ENCODE results near the gene ASXL3.

Gene ASXL3

DNA sequence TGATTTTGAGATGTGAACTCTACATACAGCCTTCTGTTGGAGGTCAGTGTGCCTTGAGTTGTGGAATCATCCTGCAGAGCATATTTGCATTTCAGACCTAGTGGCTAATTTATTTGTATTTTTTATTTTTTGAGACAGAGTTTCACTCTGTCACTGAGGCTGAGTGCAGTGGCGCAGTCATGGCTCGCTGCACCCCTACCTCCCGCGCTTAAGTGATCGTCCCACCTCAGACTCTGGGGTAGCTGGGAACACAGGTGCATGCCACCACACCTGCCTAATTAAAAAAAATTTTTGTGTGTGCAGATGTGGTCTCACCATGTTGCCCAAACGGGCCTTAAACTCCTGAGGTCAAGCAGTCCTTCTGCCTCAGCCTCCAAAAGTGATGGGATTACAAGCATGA is 104.4 kb downstream of the ASXL3 start:
- Histone ChIP-seq H2BK120ac (ENCODE audit: insufficient read depth, low read length, poor library complexity) (no peak overlapping the region), H4K12ac (ENCODE audit: low read depth, low read length) (no peak overlapping the region), H3K27me3 (ENCODE audit: insufficient read depth, low read length) (no peaks in the 10 kb centered on the region), H3K23ac (ENCODE audit: low read length) (no peak overlapping the region), H2AK5ac (ENCODE audit: low read length) (no peak overlapping the region), H3K18ac (ENCODE audit: low read length) (no peak overlapping the region), H4K91ac (ENCODE audit: low read depth, low read length) (no peak overlapping the region), H3K4me1 (ENCODE audit: control insufficient read depth in 1 of 2, insufficient read depth in 2 of 2, low read length in 2 of 2) (peaks cover 0 to 1% of the 10 kb centered on the region in 2 experiments), H3K4me3 (ENCODE audit: low read depth, low read length) (no peak overlapping the region), H2AFZ (ENCODE audit: insufficient read depth, low read length, poor library complexity) (no peak overlapping the region), H3K79me2 (ENCODE audit: control insufficient read depth, insufficient read depth, low read length, poor library complexity) (no peaks in the 10 kb centered on the region), H3K36me3 (ENCODE audit: control insufficient read depth in 1 of 2, insufficient read depth in 2 of 2, low read length in 2 of 2) (no peaks in the 10 kb centered on the region), H4K8ac (ENCODE audit: low read depth, low read length) (no peak overlapping the region), H3K4ac (ENCODE audit: low read depth, low read length) (no peak overlapping the region), H3K9ac (ENCODE audit: low read length) (no peak overlapping the region), H3K79me1 (ENCODE audit: low read length) (no peaks in the 10 kb centered on the region), H3K14ac (ENCODE audit: low read length) (no peak overlapping the region), H2BK12ac (ENCODE audit: low read length) (no peak overlapping the region), H3K9me3 (ENCODE audit: insufficient read depth, low read depth, low read length) (no peaks in the 10 kb centered on the region), H3K27ac (ENCODE audit: low read depth, low read length) (no peak overlapping the region), H2BK5ac (ENCODE audit: low read depth, low read length, poor library complexity) (no peak overlapping the region), H3K4me2 (ENCODE audit: low read length) (no peak overlapping the region)
- WGBS (ENCODE audit: extremely low coverage, insufficient coverage, insufficient read length): no CpG with 5 or more reads among the region's 6 CpGs
- DNase-seq: no peak

GRCh38 chr18:33694593-33694992 is 116.6 kb downstream of the ASXL3 start:
- Histone ChIP-seq H3K79me1 (ENCODE audit: low read length) (no peaks in the 10 kb centered on the region), H2BK120ac (ENCODE audit: insufficient read depth, low read length, poor library complexity) (no peak overlapping the region), H3K4me1 (ENCODE audit: control insufficient read depth in 1 of 2, insufficient read depth in 2 of 2, low read length in 2 of 2) (no peaks in the 10 kb centered on the region), H4K91ac (ENCODE audit: low read depth, low read length) (no peak overlapping the region), H3K9me3 (ENCODE audit: insufficient read depth, low read depth, low read length) (no peaks in the 10 kb centered on the region), H3K79me2 (ENCODE audit: control insufficient read depth, insufficient read depth, low read length, poor library complexity) (no peaks in the 10 kb centered on the region), H2BK5ac (ENCODE audit: low read depth, low read length, poor library complexity) (no peak overlapping the region), H3K23ac (ENCODE audit: low read length) (no peak overlapping the region), H2AFZ (ENCODE audit: insufficient read depth, low read length, poor library complexity) (no peak overlapping the region), H4K8ac (ENCODE audit: low read depth, low read length) (no peak overlapping the region), H3K27me3 (ENCODE audit: insufficient read depth, low read length) (no peaks in the 10 kb centered on the region), H3K4ac (ENCODE audit: low read depth, low read length) (no peak overlapping the region), H3K4me3 (ENCODE audit: low read depth, low read length) (no peak overlapping the region), H3K4me2 (ENCODE audit: low read length) (no peak overlapping the region), H3K27ac (ENCODE audit: low read depth, low read length) (no peak overlapping the region), H2AK5ac (ENCODE audit: low read length) (no peak overlapping the region), H3K9ac (ENCODE audit: low read length) (no peak overlapping the region), H2BK12ac (ENCODE audit: low read length) (no peak overlapping the region), H3K18ac (ENCODE audit: low read length) (no peak overlapping the region), H4K12ac (ENCODE audit: low read depth, low read length) (no peak overlapping the region), H3K36me3 (ENCODE audit: control insufficient read depth in 1 of 2, insufficient read depth in 2 of 2, low read length in 2 of 2) (peaks cover 0 to 6% of the 10 kb centered on the region in 2 experiments), H3K14ac (ENCODE audit: low read length) (no peak overlapping the region)
- DNase-seq: no peak
- no CpG with 5 or more reads among the region's 2 CpGs for WGBS (ENCODE audit: extremely low coverage, insufficient coverage, insufficient read length)

GRCh38 chr18:33696332-33697162 is 118.5 kb downstream of the ASXL3 start:
- Histone ChIP-seq H4K91ac (ENCODE audit: low read depth, low read length) (no peak overlapping the region), H3K36me3 (ENCODE audit: control insufficient read depth in 1 of 2, insufficient read depth in 2 of 2, low read length in 2 of 2) (no peaks in the 10 kb centered on the region), H2AK5ac (ENCODE audit: low read length) (no peak overlapping the region), H3K79me2 (ENCODE audit: control insufficient read depth, insufficient read depth, low read length, poor library complexity) (no peaks in the 10 kb centered on the region), H3K9ac (ENCODE audit: low read length) (no peak overlapping the region), H3K27me3 (ENCODE audit: insufficient read depth, low read length) (no peaks in the 10 kb centered on the region), H3K27ac (ENCODE audit: low read depth, low read length) (no peak overlapping the region), H3K4me3 (ENCODE audit: low read depth, low read length) (no peak overlapping the region), H3K4me2 (ENCODE audit: low read length) (no peak overlapping the region), H2BK5ac (ENCODE audit: low read depth, low read length, poor library complexity) (no peak overlapping the region), H3K23ac (ENCODE audit: low read length) (no peak overlapping the region), H4K12ac (ENCODE audit: low read depth, low read length) (no peak overlapping the region), H2AFZ (ENCODE audit: insufficient read depth, low read length, poor library complexity) (no peak overlapping the region), H3K79me1 (ENCODE audit: low read length) (no peaks in the 10 kb centered on the region), H3K18ac (ENCODE audit: low read length) (no peak overlapping the region), H2BK12ac (ENCODE audit: low read length) (no peak overlapping the region), H3K4me1 (ENCODE audit: control insufficient read depth in 1 of 2, insufficient read depth in 2 of 2, low read length in 2 of 2) (no peaks in the 10 kb centered on the region), H4K8ac (ENCODE audit: low read depth, low read length) (no peak overlapping the region), H3K14ac (ENCODE audit: low read length) (no peak overlapping the region), H2BK120ac (ENCODE audit: insufficient read depth, low read length, poor library complexity) (no peak overlapping the region), H3K4ac (ENCODE audit: low read depth, low read length) (no peak overlapping the region), H3K9me3 (ENCODE audit: insufficient read depth, low read depth, low read length) (no peaks in the 10 kb centered on the region)
- no peak for DNase-seq
- no CpG with 5 or more reads among the region's 3 CpGs for WGBS (ENCODE audit: extremely low coverage, insufficient coverage, insufficient read length)

DNA sequence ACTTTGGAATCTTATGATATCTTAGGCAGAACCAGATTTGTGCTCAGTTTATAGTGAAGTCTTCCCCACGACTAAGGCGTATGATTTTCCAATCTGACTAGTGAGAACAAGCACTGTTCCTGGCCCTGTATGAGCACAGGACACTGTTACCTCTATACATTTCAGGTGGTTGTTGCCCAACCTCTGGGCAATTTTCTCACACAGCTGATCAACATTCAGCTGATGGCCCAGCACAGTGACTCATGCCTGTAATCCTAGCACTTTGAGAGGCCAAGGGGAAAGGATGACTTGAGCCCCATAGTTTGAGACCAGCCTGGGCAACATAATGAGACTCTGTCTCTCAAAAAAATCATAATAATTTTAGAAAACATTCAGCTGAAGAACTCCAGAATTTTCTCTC is 119.5 kb downstream of the ASXL3 start:
- Histone ChIP-seq H2BK5ac (ENCODE audit: low read depth, low read length, poor library complexity) (no peak overlapping the region), H3K18ac (ENCODE audit: low read length) (no peak overlapping the region), H3K79me1 (ENCODE audit: low read length) (no peaks in the 10 kb centered on the region), H3K4me2 (ENCODE audit: low read length) (no peak overlapping the region), H2BK120ac (ENCODE audit: insufficient read depth, low read length, poor library complexity) (no peak overlapping the region), H3K36me3 (ENCODE audit: control insufficient read depth in 1 of 2, insufficient read depth in 2 of 2, low read length in 2 of 2) (no peaks in the 10 kb centered on the region), H3K4ac (ENCODE audit: low read depth, low read length) (no peak overlapping the region), H3K4me3 (ENCODE audit: low read depth, low read length) (no peak overlapping the region), H3K27ac (ENCODE audit: low read depth, low read length) (no peak overlapping the region), H3K9ac (ENCODE audit: low read length) (no peak overlapping the region), H3K27me3 (ENCODE audit: insufficient read depth, low read length) (no peaks in the 10 kb centered on the region), H3K9me3 (ENCODE audit: insufficient read depth, low read depth, low read length) (no peaks in the 10 kb centered on the region), H3K79me2 (ENCODE audit: control insufficient read depth, insufficient read depth, low read length, poor library complexity) (no peaks in the 10 kb centered on the region), H3K14ac (ENCODE audit: low read length) (no peak overlapping the region), H2AFZ (ENCODE audit: insufficient read depth, low read length, poor library complexity) (no peak overlapping the region), H4K12ac (ENCODE audit: low read depth, low read length) (no peak overlapping the region), H3K4me1 (ENCODE audit: control insufficient read depth in 1 of 2, insufficient read depth in 2 of 2, low read length in 2 of 2) (no peaks in the 10 kb centered on the region), H2AK5ac (ENCODE audit: low read length) (no peak overlapping the region), H4K91ac (ENCODE audit: low read depth, low read length) (no peak overlapping the region), H3K23ac (ENCODE audit: low read length) (no peak overlapping the region), H4K8ac (ENCODE audit: low read depth, low read length) (no peak overlapping the region), H2BK12ac (ENCODE audit: low read length) (no peak overlapping the region)
- DNase-seq: peak; percentile 45 to 51
- no CpG with 5 or more reads among the region's 2 CpGs for WGBS (ENCODE audit: extremely low coverage, insufficient coverage, insufficient read length)

All from trophoblast cell (in vitro differentiated cells and primary cell).